MM.1S (cell line): Measurements from ENCODE around the gene ASCL1.

Experiments used
- DNase-seq: peaks from one replicate; pipeline ENCODE4 v3.0.0-alpha.2; 2015
- H2AFZ ChIP-seq: fragments of 300-600 bp; sonication (generic); 2 replicates; pipeline ENCODE4 v1.6.0; 2016; ENCODE audit warnings: antibody characterized with exemption, low read length
- H3F3A ChIP-seq: fragments of 300-600 bp; sonication (generic); 2 replicates; pipeline ENCODE4 v1.6.1; 2016; ENCODE audit warnings: mild to moderate bottlenecking, antibody characterized with exemption, low read length, moderate library complexity, mixed read lengths; ENCODE audit not compliant: insufficient read depth
- H3K27ac ChIP-seq: fragments of 300-600 bp; sonication (generic); 2 replicates; pipeline ENCODE4 v1.5.1; 2016; ENCODE audit warnings: mild to moderate bottlenecking, low read length
- H3K27me3 ChIP-seq: fragments of 300-600 bp; sonication (generic); replicated peaks from 2 replicates; pipeline ENCODE4 v1.6.0; 2016; ENCODE audit warnings: low read length; ENCODE audit not compliant: insufficient read depth
- H3K36me3 ChIP-seq: fragments of 300-600 bp; sonication (generic); replicated peaks from 2 replicates; pipeline ENCODE4 v1.6.1; 2016; ENCODE audit warnings: mild to moderate bottlenecking, low read length, mixed read lengths; ENCODE audit not compliant: insufficient read depth
- H3K4me1 ChIP-seq: fragments of 300-600 bp; sonication (generic); 2 replicates; pipeline ENCODE4 v1.6.1; 2016; ENCODE audit warnings: low read length, mixed read lengths
- H3K4me2 ChIP-seq: fragments of 300-600 bp; sonication (generic); 2 replicates; pipeline ENCODE4 v1.6.0; 2016; ENCODE audit warnings: low read depth, low read length
- H3K4me3 ChIP-seq: fragments of 300-600 bp; sonication (generic); 2 replicates; pipeline ENCODE4 v1.5.1; 2016; ENCODE audit warnings: low read length, mixed read lengths
- H3K79me2 ChIP-seq: fragments of 300-600 bp; sonication (generic); 2 replicates; pipeline ENCODE4 v1.6.1; 2016; ENCODE audit warnings: mixed run types, low read length, mixed read lengths
- H3K9ac ChIP-seq: fragments of 300-600 bp; sonication (generic); 2 replicates; pipeline ENCODE4 v1.6.1; 2016; ENCODE audit warnings: low read length, mixed read lengths
- H3K9me2 ChIP-seq: fragments of 300-600 bp; sonication (generic); replicated peaks from 2 replicates; pipeline ENCODE4 v1.6.1; 2016; ENCODE audit warnings: mild to moderate bottlenecking, low read length, mixed read lengths; ENCODE audit not compliant: insufficient read depth
- H3K9me3 ChIP-seq: fragments of 300-600 bp; sonication (generic); replicated peaks from 2 replicates; pipeline ENCODE4 v1.6.1; 2016; ENCODE audit warnings: mild to moderate bottlenecking, low read length, mixed read lengths; ENCODE audit not compliant: insufficient read depth
- H4K20me1 ChIP-seq: fragments of 300-600 bp; sonication (generic); 2 replicates; pipeline ENCODE4 v1.6.1; 2016; ENCODE audit warnings: mild to moderate bottlenecking, low read length, moderate library complexity, mixed read lengths; ENCODE audit not compliant: insufficient read depth
- EZH2 ChIP-seq: fragments of 300-600 bp; sonication (generic); optimal IDR thresholded peaks from 2 replicates; pipeline ENCODE3; 2017; ENCODE audit warnings: low read depth, mild to moderate bottlenecking, antibody characterized with exemption, low read length, mixed read lengths
- EZH2phosphoT487 ChIP-seq: fragments of 300-600 bp; sonication (generic); IDR thresholded peaks from 2 replicates; pipeline ENCODE4 v1.6.1; 2018; ENCODE audit warnings: antibody characterized with exemption, low read length
- TF ChIP-seq, protein P1 (sequence below): fragments of 300-600 bp; sonication (generic); IDR thresholded peaks from 2 replicates; pipeline ENCODE4 v1.5.1; 2016; ENCODE audit warnings: antibody characterized with exemption, low read length, mixed read lengths

Gene ASCL1

DNA sequence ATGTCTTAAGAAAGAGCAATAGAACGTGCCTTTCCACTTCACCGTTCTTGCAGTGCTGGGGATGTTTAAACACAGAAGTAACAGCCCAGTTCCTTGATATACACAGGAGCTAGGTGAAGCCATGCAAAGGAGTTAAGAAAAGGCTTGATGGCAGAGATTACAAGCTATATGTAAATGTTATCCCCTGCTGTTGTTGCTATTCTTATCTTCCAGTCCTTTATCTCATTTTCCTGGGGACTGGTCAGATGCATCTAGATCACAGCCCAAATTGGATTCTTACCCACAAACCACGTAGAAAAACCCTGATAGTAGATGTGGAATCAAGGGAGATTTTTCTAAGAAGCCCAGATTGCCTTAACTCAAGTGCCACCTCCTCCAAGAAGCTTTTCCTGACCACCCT, 5.5 kb downstream of the ASCL1 start:
- Histone ChIP-seq H3K4me2 (no peak overlapping the region), H3K4me3 (no peak overlapping the region), H3K9me2 (no peaks in the 10 kb centered on the region), H4K20me1 (no peaks in the 10 kb centered on the region), H3K9me3 (no peaks in the 10 kb centered on the region), H3K4me1 (no peaks in the 10 kb centered on the region), H3K9ac (no peak overlapping the region), H3K79me2 (no peaks in the 10 kb centered on the region), H3K27ac (no peak overlapping the region), H3F3A (no peaks in the 10 kb centered on the region), H2AFZ (no peak overlapping the region), H3K27me3 (peaks cover 7% of the 10 kb centered on the region; the same call in 1 of the 2 replicates), H3K36me3 (no peaks in the 10 kb centered on the region)
- DNase-seq = no peak
- TF ChIP-seq, protein P1, sequence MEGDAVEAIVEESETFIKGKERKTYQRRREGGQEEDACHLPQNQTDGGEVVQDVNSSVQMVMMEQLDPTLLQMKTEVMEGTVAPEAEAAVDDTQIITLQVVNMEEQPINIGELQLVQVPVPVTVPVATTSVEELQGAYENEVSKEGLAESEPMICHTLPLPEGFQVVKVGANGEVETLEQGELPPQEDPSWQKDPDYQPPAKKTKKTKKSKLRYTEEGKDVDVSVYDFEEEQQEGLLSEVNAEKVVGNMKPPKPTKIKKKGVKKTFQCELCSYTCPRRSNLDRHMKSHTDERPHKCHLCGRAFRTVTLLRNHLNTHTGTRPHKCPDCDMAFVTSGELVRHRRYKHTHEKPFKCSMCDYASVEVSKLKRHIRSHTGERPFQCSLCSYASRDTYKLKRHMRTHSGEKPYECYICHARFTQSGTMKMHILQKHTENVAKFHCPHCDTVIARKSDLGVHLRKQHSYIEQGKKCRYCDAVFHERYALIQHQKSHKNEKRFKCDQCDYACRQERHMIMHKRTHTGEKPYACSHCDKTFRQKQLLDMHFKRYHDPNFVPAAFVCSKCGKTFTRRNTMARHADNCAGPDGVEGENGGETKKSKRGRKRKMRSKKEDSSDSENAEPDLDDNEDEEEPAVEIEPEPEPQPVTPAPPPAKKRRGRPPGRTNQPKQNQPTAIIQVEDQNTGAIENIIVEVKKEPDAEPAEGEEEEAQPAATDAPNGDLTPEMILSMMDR = no peak
- TF ChIP-seq EZH2 = no peak
- TF ChIP-seq EZH2phosphoT487 = no peak

DNA sequence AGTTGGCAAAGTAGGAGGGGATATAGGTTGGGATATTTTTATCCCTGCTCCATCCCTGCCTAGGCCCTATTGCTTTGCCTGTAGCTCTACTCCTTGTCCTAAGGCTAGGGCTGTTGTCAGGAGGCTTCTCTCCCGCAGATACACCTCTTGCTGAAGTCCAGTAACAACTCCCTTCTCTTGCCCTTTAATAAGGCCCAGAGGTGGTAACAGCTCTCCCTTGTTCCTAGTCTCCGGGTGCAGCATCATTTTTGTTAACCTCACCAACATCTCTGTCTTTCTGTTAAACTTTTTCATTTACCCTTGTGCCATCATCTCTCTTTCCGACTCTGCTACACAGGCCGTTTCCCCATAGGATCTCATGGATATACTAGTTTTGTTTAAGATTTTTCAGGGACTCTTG, 6.3 kb downstream of the ASCL1 start:
- Histone ChIP-seq H4K20me1 (no peaks in the 10 kb centered on the region), H3K27me3 (peaks cover 2% of the 10 kb centered on the region; the same call in 1 of the 2 replicates), H3K9me3 (no peaks in the 10 kb centered on the region), H3K4me3 (no peak overlapping the region), H3F3A (no peaks in the 10 kb centered on the region), H3K79me2 (no peaks in the 10 kb centered on the region), H3K4me2 (no peak overlapping the region), H3K36me3 (no peaks in the 10 kb centered on the region), H3K9ac (no peak overlapping the region), H3K4me1 (no peaks in the 10 kb centered on the region), H2AFZ (no peak overlapping the region), H3K27ac (no peak overlapping the region), H3K9me2 (no peaks in the 10 kb centered on the region)
- TF ChIP-seq, protein P1 = no peak
- no peak for DNase-seq

DNA sequence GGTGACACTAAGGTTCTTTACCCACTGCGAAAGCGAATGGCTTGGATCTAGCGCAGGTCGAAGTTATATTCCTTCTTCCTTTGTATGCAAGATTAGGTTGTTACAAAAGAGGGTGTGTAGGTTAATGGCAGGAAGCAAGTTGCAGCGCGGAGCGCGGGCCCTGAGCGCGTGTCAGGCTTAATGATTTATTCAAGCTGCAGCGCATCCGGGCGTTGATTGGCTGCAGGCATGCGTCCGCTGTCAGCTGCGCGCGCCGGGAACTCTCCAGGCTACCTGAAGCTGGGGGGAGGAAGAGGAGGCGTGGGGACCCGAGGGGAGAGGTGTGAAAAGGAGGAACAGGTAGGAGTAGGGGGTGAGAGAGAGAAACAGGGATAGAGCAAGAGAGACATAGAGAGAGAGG, 7.4 kb downstream of the ASCL1 start:
- Histone ChIP-seq H3K27ac (no peak overlapping the region), H3K9ac (no peak overlapping the region), H3K79me2 (no peaks in the 10 kb centered on the region), H4K20me1 (no peaks in the 10 kb centered on the region), H3K9me3 (no peaks in the 10 kb centered on the region), H3K36me3 (no peaks in the 10 kb centered on the region), H3K9me2 (no peaks in the 10 kb centered on the region), H3K4me1 (no peaks in the 10 kb centered on the region), H3F3A (no peaks in the 10 kb centered on the region), H3K4me2 (no peak overlapping the region; the same call in 1 of the 2 replicates), H3K4me3 (no peak overlapping the region), H3K27me3 (no peaks in the 10 kb centered on the region), H2AFZ (no peak overlapping the region)
- no peak for DNase-seq
- TF ChIP-seq, protein P1 = no peak
- TF ChIP-seq EZH2 (no peak), EZH2phosphoT487 (no peak)
